GM12872 (cell line): ENCODE results near the gene FAM210B.

Experiments
- CTCF ChIP-seq: IDR thresholded peaks from 3 replicates; pipeline ENCODE4 v1.5.1; 2011; ENCODE audit warnings: low read depth, mild to moderate bottlenecking, low read length, moderate library complexity; ENCODE audit not compliant: insufficient read depth

The FAM210B gene

GRCh38 chr20:56328861-56329260, 29.9 kb upstream of the FAM210B start:
- TF ChIP-seq CTCF: no peak

- TF ChIP-seq CTCF: no peak
Measured at GRCh38 chr20:56342783-56343182, 16.0 kb upstream of the FAM210B start.

GRCh38 chr20:56343861-56344381, 14.9 kb upstream of the FAM210B start:
- peak; percentile 83 for TF ChIP-seq CTCF

- TF ChIP-seq CTCF: no peak
Measured at GRCh38 chr20:56345911-56346310, 12.9 kb upstream of the FAM210B start.

GRCh38 chr20:56347628-56348304, 11.0 kb upstream of the FAM210B start:
- no peak for TF ChIP-seq CTCF

- no peak for TF ChIP-seq CTCF
Measured at GRCh38 chr20:56348305-56348693, 10.5 kb upstream of the FAM210B start.

- TF ChIP-seq CTCF: no peak
Measured at GRCh38 chr20:56348746-56349145, 10.0 kb upstream of the FAM210B start.
